ENCODE results near the gene TFCP2L1.

- TF ChIP-seq, protein P1, sequence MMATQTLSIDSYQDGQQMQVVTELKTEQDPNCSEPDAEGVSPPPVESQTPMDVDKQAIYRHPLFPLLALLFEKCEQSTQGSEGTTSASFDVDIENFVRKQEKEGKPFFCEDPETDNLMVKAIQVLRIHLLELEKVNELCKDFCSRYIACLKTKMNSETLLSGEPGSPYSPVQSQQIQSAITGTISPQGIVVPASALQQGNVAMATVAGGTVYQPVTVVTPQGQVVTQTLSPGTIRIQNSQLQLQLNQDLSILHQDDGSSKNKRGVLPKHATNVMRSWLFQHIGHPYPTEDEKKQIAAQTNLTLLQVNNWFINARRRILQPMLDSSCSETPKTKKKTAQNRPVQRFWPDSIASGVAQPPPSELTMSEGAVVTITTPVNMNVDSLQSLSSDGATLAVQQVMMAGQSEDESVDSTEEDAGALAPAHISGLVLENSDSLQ (IDR thresholded peaks at IDR 0.05): no peak
- TF ChIP-seq ZNF384 (IDR thresholded peaks at IDR 0.05) (no peak), BHLHE40 (IDR thresholded peaks at IDR 0.05; ENCODE audit: borderline replicate concordance) (no peak), HDGF (IDR thresholded peaks at IDR 0.05; ENCODE audit: borderline replicate concordance) (no peak)
These were observed 56.5 kb downstream of the TFCP2L1 start for GRCh38 chr2:121228521-121228920.
